GM23338 (cell line): ENCODE data around the gene TCF3.

Source experiments
- CREB1 ChIP-seq: fragments of 250-450 bp; sonication (Bioruptor Pico); IDR thresholded peaks from 2 replicates; pipeline ENCODE4 v1.5.0; 2020; ENCODE audit warnings: low read depth, mild to moderate bottlenecking, moderate library complexity
- EZH2 ChIP-seq: fragments of 200-600 bp; sonication (generic); IDR thresholded peaks from one replicate; pipeline ENCODE4 v1.8.0; 2017; ENCODE audit warnings: antibody characterized with exemption, mild to moderate bottlenecking, low read depth; ENCODE audit not compliant: unreplicated experiment
- EZH2phosphoT487 ChIP-seq: fragments of 200-600 bp; sonication (generic); IDR thresholded peaks from one replicate; pipeline ENCODE4 v1.8.1; 2018; ENCODE audit warnings: antibody characterized with exemption; ENCODE audit not compliant: unreplicated experiment
- JUNB ChIP-seq: IDR thresholded peaks from one replicate; pipeline ENCODE4 v1.6.1; 2016; ENCODE audit warnings: antibody characterized with exemption; ENCODE audit not compliant: unreplicated experiment
- POLR2AphosphoS5 ChIP-seq: IDR thresholded peaks from 2 replicates; pipeline ENCODE4 v1.6.1; 2016; ENCODE audit warnings: antibody characterized with exemption, low read depth
- TF ChIP-seq, protein P1 (sequence below), 2 experiments: fragments of 200-600 bp in 1 of 2; sonication (generic) in 1 of 2; conservative IDR thresholded peaks; 2 replicates each; pipeline versions ENCODE4 v1.5.1 to v1.6.1; 2016 to 2017; ENCODE audit warnings: antibody characterized with exemption in 2 of 2, low read depth in 2 of 2, mild to moderate bottlenecking in 2 of 2, moderate library complexity in 1 of 2
- TF ChIP-seq, protein P2 (sequence below): IDR thresholded peaks from one replicate; pipeline ENCODE4 v1.6.1; 2018; ENCODE audit warnings: antibody characterized with exemption; ENCODE audit not compliant: unreplicated experiment

DNA sequence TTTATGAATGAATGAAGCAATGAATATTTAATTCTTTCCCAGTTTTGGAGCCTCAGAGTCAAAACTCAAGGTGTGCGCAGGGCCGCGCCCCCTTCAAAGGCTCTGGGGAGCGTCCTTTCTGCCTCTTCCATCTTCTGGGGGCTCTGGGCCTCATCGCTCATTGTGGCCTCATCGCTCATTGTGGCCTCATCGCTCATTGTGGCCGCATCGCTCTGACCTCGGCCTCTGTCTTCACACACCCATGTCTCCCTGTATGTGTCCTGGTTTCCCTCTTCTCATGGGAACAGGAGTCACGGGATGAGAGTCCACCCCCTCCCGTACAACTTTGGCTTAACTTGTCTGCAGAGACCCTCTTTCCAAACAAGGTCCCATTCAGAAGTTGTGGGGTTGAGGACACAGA lies 81.1 kb downstream of the TCF3 start:
- TF ChIP-seq, protein P1, sequence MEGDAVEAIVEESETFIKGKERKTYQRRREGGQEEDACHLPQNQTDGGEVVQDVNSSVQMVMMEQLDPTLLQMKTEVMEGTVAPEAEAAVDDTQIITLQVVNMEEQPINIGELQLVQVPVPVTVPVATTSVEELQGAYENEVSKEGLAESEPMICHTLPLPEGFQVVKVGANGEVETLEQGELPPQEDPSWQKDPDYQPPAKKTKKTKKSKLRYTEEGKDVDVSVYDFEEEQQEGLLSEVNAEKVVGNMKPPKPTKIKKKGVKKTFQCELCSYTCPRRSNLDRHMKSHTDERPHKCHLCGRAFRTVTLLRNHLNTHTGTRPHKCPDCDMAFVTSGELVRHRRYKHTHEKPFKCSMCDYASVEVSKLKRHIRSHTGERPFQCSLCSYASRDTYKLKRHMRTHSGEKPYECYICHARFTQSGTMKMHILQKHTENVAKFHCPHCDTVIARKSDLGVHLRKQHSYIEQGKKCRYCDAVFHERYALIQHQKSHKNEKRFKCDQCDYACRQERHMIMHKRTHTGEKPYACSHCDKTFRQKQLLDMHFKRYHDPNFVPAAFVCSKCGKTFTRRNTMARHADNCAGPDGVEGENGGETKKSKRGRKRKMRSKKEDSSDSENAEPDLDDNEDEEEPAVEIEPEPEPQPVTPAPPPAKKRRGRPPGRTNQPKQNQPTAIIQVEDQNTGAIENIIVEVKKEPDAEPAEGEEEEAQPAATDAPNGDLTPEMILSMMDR (conservative IDR thresholded peaks at IDR 0.05; ENCODE audit: low read depth in 2 of 2) = no peak
- TF ChIP-seq, protein P2, sequence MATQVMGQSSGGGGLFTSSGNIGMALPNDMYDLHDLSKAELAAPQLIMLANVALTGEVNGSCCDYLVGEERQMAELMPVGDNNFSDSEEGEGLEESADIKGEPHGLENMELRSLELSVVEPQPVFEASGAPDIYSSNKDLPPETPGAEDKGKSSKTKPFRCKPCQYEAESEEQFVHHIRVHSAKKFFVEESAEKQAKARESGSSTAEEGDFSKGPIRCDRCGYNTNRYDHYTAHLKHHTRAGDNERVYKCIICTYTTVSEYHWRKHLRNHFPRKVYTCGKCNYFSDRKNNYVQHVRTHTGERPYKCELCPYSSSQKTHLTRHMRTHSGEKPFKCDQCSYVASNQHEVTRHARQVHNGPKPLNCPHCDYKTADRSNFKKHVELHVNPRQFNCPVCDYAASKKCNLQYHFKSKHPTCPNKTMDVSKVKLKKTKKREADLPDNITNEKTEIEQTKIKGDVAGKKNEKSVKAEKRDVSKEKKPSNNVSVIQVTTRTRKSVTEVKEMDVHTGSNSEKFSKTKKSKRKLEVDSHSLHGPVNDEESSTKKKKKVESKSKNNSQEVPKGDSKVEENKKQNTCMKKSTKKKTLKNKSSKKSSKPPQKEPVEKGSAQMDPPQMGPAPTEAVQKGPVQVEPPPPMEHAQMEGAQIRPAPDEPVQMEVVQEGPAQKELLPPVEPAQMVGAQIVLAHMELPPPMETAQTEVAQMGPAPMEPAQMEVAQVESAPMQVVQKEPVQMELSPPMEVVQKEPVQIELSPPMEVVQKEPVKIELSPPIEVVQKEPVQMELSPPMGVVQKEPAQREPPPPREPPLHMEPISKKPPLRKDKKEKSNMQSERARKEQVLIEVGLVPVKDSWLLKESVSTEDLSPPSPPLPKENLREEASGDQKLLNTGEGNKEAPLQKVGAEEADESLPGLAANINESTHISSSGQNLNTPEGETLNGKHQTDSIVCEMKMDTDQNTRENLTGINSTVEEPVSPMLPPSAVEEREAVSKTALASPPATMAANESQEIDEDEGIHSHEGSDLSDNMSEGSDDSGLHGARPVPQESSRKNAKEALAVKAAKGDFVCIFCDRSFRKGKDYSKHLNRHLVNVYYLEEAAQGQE = no peak
- TF ChIP-seq POLR2AphosphoS5 (no peak), CREB1 (CRISPR knock-in tag) (no peak), EZH2 (no peak), EZH2phosphoT487 (no peak), JUNB (no peak)
